GM19351 (cell line): ENCODE data around the gene DGKE.

Experiments used
- ATAC-seq: cut with Tn5 transposase; IDR thresholded peaks from one replicate; pipeline ENCODE4 v1.9.1; 2021; ENCODE audit warnings: mild to moderate bottlenecking, moderate library complexity; ENCODE audit not compliant: unreplicated experiment

DGKE gene

GRCh38 chr17:56812901-56813388 is 21.0 kb upstream of the DGKE start:
- ATAC-seq: no peak

- ATAC-seq: no peak
These were observed 18.2 kb upstream of the DGKE start for GRCh38 chr17:56815711-56816110.

DNA sequence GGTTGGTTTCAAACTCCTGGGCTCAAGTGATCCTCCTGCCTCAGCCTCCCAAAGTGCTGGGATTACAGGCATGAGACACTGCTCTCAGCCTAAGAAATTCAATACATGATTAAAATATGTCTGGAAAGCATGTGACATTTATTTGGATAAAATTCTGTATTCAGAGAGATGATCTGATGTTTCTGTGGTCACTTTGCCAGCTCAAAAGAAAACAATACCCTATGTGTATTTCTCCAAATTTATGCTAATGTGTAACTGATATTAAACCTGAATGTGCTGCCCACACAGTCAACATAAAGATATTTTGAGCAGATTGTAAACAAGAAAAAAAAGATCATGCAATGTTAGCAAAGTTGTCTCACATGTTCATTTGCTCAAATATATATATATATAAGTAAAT is 16.9 kb upstream of the DGKE start:
- ATAC-seq: no peak

DNA sequence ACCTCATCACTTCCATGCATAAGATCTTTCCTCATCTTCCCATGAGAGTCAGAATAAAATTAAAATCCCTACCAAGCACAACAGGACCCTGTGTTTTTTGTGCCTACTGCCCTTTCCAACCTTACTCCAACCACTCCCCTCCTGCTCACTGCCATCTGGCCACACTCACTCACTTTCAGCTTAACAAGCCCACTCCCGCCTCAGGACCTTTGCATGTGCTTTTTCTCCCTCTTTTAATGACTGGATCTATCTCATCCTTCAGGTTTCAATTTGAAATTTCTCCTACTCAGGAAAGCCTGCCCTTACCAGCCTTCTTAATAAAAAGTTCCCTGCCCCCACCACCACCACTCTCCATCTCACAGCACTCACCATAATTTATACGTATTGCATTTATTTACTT is 14.9 kb upstream of the DGKE start:
- no peak for ATAC-seq

DNA sequence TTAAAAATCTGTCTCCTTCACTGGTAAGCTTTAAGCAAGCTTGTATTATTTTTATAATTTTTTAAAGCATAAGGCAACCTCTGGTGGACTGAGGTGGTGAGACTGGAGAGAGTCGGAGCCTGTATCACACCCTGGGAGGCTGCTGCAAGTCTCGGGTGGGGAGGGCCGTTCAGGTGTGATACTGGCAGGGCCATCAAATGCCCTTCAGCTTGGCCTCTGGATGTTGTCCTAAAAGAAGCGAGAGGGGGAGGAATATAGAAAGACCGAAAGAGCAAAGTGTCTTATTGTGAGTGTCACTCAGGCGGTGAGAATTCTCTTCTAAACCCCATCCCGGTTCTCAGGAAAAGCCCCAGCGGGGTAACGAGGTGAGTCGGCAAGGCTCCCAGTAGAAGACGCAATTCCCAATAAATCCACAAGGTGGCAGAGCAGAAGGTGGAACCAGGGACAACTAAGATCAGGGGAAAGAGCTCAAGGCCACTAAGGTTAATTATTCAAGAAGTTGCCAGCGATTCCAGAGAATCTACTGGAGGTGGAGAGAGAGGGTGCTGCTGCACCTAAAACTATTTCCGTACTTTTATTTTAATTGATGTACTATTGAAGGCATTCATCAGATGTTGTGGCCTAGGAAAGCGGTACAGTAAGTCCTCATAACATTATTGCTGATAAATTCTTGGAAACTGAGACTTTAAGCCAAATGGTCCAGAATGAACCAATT is 14.4 kb upstream of the DGKE start:
- peak; percentile 76 for ATAC-seq

- no peak for ATAC-seq
These were observed 13.7 kb upstream of the DGKE start for GRCh38 chr17:56820207-56820606.

DNA sequence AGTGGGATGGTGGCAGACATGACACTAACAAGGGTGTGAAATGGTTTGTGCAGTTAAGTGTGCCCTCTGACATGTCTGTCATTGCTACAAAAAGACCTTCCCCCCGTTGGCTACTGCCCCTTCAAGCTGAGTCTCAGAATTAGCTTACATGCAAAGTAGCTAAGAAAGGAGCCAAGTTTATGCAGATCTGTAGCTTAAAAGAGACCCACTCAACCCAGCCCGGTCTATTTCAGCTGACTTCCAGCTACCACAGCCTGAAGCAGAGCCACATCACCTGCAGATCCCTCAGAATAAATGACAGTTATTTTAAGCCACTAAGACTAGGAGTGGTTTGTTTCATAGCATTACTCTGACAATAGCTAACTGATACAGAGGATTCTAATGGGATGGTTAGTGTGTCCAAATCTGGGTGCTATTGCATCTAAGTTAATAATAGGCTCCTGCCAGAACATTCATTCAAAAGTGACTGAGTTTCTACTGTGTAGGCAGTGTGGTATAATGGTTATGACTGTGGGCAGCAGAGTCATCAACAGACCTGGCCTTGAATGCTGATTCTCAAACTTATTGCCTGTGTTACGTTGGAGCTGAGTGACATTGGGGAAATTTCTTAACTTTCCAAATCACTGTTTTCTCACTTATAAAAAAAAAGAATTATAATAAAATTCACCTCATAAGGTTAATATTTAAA is 12.0 kb upstream of the DGKE start:
- ATAC-seq: no peak

GRCh38 chr17:56822725-56823124 is 11.2 kb upstream of the DGKE start:
- ATAC-seq: no peak

- no peak for ATAC-seq
These were observed 10.1 kb upstream of the DGKE start for GRCh38 chr17:56823848-56824247.

GRCh38 chr17:56824503-56824902 is 9.4 kb upstream of the DGKE start:
- no peak for ATAC-seq

DNA sequence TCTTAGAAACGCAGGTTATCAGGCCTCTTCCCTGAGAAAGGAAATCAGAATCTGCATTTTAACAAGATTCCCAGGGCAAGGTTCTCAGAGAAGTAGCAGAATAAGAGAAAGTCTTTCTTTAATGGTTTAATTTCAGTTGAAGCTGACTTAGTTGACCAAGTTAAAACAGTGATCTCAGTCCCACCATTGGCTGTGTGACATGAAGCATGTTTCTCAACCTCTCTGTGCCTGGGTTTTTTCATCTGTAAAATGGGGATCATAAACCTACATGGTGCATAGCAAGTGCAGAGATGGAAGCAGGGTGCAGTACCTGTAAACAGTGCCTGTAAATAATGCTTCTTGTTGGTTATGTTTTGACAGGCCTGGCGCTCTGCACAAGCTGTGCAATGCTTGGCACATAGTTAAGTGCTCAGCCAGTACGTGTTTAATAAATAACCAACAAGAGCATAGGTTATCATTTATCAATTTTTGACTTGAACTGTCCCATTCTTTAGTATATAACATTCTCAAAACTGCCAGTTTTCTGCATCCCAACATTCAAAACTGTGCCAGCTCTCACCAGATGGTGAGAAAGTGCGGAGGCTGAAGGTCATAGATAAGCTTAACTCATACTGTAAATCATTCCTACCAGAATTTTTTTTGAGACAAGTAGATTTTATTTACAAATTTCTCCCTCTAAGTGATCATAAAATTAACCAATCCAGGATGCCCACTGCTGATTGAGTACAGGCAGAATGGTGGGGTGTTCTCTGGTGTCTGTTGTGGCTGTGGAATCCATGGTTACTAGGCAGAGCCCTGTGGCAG is 7.1 kb upstream of the DGKE start:
- ATAC-seq: no peak

DNA sequence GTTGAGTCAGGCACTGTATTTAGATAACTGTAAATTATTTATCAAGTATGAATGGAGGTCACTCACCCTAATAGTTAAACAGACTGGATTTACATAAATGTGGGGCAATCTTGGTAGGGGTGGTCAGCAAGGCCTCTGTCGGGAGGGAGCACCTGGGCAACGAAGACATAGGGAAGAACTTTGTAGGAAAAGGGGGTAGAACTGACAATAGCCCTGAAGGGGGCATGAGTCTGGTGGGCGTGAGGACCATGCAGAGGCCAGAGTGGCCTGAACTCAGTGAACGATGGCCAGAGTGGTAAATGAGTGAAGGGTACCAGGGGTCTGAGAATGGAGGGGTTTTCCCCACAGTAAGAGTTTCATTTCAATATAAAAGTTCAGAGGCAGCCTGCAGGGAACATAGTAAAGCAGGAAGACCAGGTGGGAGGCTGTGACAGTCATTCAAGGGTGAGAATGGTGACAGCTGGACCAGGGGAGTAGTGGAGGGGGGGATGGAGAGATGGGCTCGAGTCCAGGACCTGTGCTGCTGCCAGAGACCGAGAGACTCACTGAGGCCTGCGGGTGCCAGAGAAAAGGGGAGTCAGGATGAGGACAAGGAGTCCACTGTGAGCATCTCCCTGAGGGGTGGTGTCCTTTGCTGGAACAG is 3.1 kb upstream of the DGKE start:
- ATAC-seq: no peak

- no peak for ATAC-seq
These were observed 2.4 kb upstream of the DGKE start for GRCh38 chr17:56831369-56832095.

DNA sequence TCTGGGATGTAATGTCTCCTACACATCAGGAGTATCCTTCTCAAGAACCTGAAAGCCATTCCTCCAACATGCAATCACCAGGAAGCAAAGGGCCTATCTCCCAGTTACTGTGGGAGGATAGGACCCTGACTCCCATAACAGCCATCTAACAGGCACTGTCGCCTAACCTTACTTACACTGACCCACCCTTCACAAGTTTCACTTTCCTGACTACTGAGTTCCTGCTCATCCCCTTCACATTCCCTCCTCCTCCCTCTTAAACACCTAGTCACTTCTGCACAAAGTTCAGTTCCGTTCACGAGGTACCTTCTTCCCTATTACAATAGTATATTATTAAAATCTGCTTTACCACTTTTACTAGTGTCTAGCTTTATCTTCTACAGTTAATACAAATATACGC is 1.5 kb upstream of the DGKE start:
- ATAC-seq: no peak

GRCh38 chr17:56833057-56833808 is 718 bp upstream of the DGKE start:
- peak; percentile 47 for ATAC-seq

DNA sequence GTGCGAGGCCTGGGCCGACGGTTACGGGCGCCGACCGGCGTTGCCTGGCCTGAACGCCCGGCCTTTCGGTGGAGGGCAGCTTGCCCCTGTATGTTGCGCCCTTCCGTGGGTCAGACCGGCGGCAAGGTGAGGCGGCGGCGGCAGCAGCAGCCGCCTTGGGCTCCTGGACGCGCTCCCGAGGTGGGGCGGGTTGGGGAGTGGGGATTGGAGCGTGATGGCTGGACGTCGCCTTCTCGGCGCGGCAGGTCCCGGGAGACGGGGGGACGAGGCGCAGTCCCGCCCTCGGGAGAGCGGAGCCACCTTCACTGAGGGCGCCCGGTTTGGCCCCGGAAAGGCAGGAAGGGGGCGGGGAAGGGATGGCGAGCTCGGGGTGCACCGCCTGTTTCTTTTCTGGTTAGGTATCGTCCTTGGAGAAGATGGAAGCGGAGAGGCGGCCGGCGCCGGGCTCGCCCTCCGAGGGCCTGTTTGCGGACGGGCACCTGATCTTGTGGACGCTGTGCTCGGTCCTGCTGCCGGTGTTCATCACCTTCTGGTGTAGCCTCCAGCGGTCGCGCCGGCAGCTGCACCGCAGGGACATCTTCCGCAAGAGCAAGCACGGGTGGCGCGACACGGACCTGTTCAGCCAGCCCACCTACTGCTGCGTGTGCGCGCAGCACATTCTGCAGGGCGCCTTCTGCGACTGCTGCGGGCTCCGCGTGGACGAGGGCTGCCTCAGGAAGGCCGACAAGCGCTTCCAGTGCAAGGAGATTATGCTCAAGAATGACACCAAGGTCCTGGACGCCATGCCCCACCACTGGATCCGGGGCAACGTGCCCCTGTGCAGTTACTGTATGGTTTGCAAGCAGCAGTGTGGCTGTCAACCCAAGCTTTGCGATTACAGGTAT is 671 bp downstream of the DGKE start:
- peak; percentile 38 for ATAC-seq

DNA sequence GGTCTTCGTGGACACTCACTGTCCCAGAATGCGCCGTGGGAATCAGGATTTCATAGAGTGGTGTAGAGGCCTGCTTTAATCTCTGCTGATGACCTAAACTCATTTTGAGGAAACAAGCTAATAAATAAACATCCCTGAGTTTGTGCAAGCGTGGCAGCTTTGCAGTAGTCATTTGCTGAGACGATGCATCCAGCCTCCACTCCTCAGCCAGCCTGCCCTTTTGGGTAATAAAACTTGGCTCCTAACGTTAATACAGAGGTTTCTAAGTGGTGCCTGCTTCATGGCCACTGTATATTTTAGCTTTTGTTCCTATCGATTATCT is 1.3 kb downstream of the DGKE start:
- no peak for ATAC-seq

- no peak for ATAC-seq
These were observed 4.7 kb downstream of the DGKE start for GRCh38 chr17:56838687-56839086.

- ATAC-seq: no peak
These were observed 8.6 kb downstream of the DGKE start for GRCh38 chr17:56842577-56842976.
